Endothelial cell of umbilical vein (primary cell): ENCODE measurements around the gene CHEK2. TPM values are rescaled to one million over a fixed set of nuclear protein-coding genes. Genes with fewer than 3 reads are reported as not detected.
"Not testable (repeated sequence)": the region's sequence is repeated elsewhere in the genome, so short reads cannot be mapped to it uniquely, and the experiment has no call there.

Experiments used
- BruUV-seq: library from RNA; stranded (reverse); fragments of 400-500 nt; replicated peaks from 2 replicates; lab custom pipeline; 2021; lab: Mats Ljungman, UMichigan
- CTCF ChIA-PET: fragments of 300-600, 350-600 bp; sonication (Branson Sonifier 250); formaldehyde crosslinking; loops from one replicate; lab custom pipeline; 2021; ENCODE audit warnings: antibody characterized with exemption, inconsistent platforms; lab: Charles Lee
- POLR2A ChIA-PET: fragments of 300-600, 350-600 bp; sonication (Branson Sonifier 250); formaldehyde crosslinking; loops from one replicate; lab custom pipeline; 2021; ENCODE audit warnings: antibody characterized with exemption, inconsistent platforms; lab: Charles Lee
- DNase-seq: peaks from one replicate; pipeline ENCODE4 v3.0.0-alpha.2; 2011; ENCODE audit warnings: low read depth, low spot score
- FAIRE-seq: peaks from 2 replicates; lab custom pipeline; 2011; peaks lifted over from hg19 to GRCh38; lab: Jason Lieb, UNC
- H2AFZ ChIP-seq: 2 replicates; pipeline ENCODE4 v1.6.0; 2012; ENCODE audit warnings: low read depth, low read length, control low read depth, inconsistent platforms
- H3K27ac ChIP-seq: 2 replicates; pipeline ENCODE4 v1.5.1; 2011; ENCODE audit warnings: low read depth, mild to moderate bottlenecking, control low read depth, low read length, moderate library complexity; ENCODE audit not compliant: insufficient read depth
- H3K27me3 ChIP-seq, 2 experiments: 2 replicates each; pipeline versions ENCODE4 v1.6.0 to v1.6.1; 2011; ENCODE audit warnings: low read length in 2 of 2, mixed read lengths in 1 of 2; ENCODE audit not compliant: control insufficient read depth in 2 of 2, insufficient read depth in 2 of 2
- H3K36me3 ChIP-seq, 2 experiments: 2 replicates in 1 of 2; 3 replicates in 1 of 2; pipeline ENCODE4 v1.5.1; 2011; ENCODE audit warnings: low read length in 2 of 2, mild to moderate bottlenecking in 1 of 2, moderate library complexity in 1 of 2; ENCODE audit not compliant: control insufficient read depth in 2 of 2, insufficient read depth in 2 of 2; ENCODE audit errors: extremely low read depth in 1 of 2
- H3K4me1 ChIP-seq: 3 replicates; pipeline ENCODE4 v1.5.1; 2011; ENCODE audit warnings: mild to moderate bottlenecking, low read length; ENCODE audit not compliant: control insufficient read depth, insufficient read depth; ENCODE audit errors: extremely low read depth
- H3K4me2 ChIP-seq: 2 replicates; pipeline ENCODE4 v1.6.1; 2011; ENCODE audit warnings: low read length, control low read depth, mixed read lengths; ENCODE audit not compliant: insufficient read depth
- H3K4me3 ChIP-seq, 3 experiments: fragments of 200-600 bp in 1 of 3; sonication (generic), shearing (Covaris generic) in 1 of 3; replicated peaks in 1 of 3; 2 replicates each; pipeline ENCODE4 v1.5.1; 2011 to 2016; ENCODE audit warnings: control low read depth in 3 of 3, low read length in 3 of 3, mild to moderate bottlenecking in 2 of 3, inconsistent platforms in 1 of 3, low read depth in 1 of 3, moderate library complexity in 1 of 3; ENCODE audit not compliant: insufficient read depth in 1 of 3
- H3K79me2 ChIP-seq: 2 replicates; pipeline ENCODE4 v1.6.0; 2012; ENCODE audit warnings: low read length, inconsistent platforms; ENCODE audit not compliant: control insufficient read depth, insufficient read depth
- H3K9ac ChIP-seq: replicated peaks from 2 replicates; pipeline ENCODE3; 2011; ENCODE audit warnings: low read length, control low read depth; ENCODE audit not compliant: insufficient read depth; ENCODE audit errors: extremely low read depth
- H3K9me1 ChIP-seq: replicated peaks from 3 replicates; pipeline ENCODE4 v1.6.0; 2011; ENCODE audit warnings: mild to moderate bottlenecking, low read length; ENCODE audit not compliant: control insufficient read depth, insufficient read depth; ENCODE audit errors: extremely low read depth
- H3K9me3 ChIP-seq: replicated peaks from 2 replicates; pipeline ENCODE4 v1.5.1; 2012; ENCODE audit warnings: low read length, inconsistent platforms; ENCODE audit not compliant: control insufficient read depth, insufficient read depth
- H4K20me1 ChIP-seq: replicated peaks from 2 replicates; pipeline ENCODE3; 2011; ENCODE audit warnings: mild to moderate bottlenecking, low read length; ENCODE audit not compliant: control insufficient read depth, insufficient read depth; ENCODE audit errors: extremely low read depth
- EZH2 ChIP-seq: IDR thresholded peaks from 2 replicates; pipeline ENCODE4 v1.6.1; 2012; ENCODE audit warnings: borderline replicate concordance, low read depth, mild to moderate bottlenecking, moderate library complexity, low read length, inconsistent platforms; ENCODE audit not compliant: severe bottlenecking
- FOS ChIP-seq: IDR thresholded peaks from 2 replicates; pipeline ENCODE4 v1.6.1; 2011; ENCODE audit warnings: mild to moderate bottlenecking, low read length, moderate library complexity, borderline replicate concordance; ENCODE audit not compliant: insufficient read depth
- GATA2 ChIP-seq: IDR thresholded peaks from 2 replicates; pipeline ENCODE4 v1.7.0; 2011; ENCODE audit warnings: low read depth, mild to moderate bottlenecking, moderate library complexity, mixed read lengths, low read length; ENCODE audit not compliant: insufficient read length, insufficient read depth
- JUN ChIP-seq: IDR thresholded peaks from 2 replicates; pipeline ENCODE4 v1.6.1; 2011; ENCODE audit warnings: borderline replicate concordance, low read depth; ENCODE audit not compliant: insufficient read length, insufficient read depth
- POLR2A ChIP-seq: IDR thresholded peaks from 2 replicates; pipeline ENCODE4 v1.6.1; 2012; ENCODE audit warnings: low read depth, mild to moderate bottlenecking, control low read depth, low read length
- POLR2AphosphoS5 ChIP-seq: IDR thresholded peaks from 2 replicates; pipeline ENCODE4 v1.6.1; 2012; ENCODE audit warnings: low read depth, mild to moderate bottlenecking, control low read depth, low read length, moderate library complexity; ENCODE audit not compliant: insufficient read depth
- dilution Hi-C: fragments of 300-500 bp; cut with MboI; formaldehyde crosslinking; loops from one replicate; pipeline ENCODE4 v1.15.0; 2019; ENCODE audit warnings: low sequenced_read_pairs; ENCODE audit not compliant: extremely low pct_ligation_motif_present
- intact Hi-C: fragments of 100-400 bp; cut with micrococcal nuclease; formaldehyde crosslinking; loops from one replicate; pipeline ENCODE4 v1.10.0; 2022
- polyA plus RNA-seq, 4 experiments: library from polyadenylated mRNA; depleted of rRNA in 3 of 4; stranded (reverse) in 3 of 4; unstranded in 1 of 4; fragments of >200 nt; gene quantifications; 2 replicates each; pipeline versions ENCODE4 v1.2.1 to v1.2.3, GENCODE V29; 2011 to 2012; ENCODE audit warnings: missing spikeins in 1 of 4
- total RNA-seq: library from RNA; stranded (reverse); gene quantifications from 2 replicates; pipeline ENCODE4 v1.2.3, GENCODE V29; 2021
- TF ChIP-seq, protein P1 (sequence below), 2 donors: IDR thresholded peaks; 1 replicate in 1 of 2; 2 replicates in 1 of 2; pipeline ENCODE4 v1.5.1; 2011; ENCODE audit warnings: low read length in 2 of 2, mild to moderate bottlenecking in 2 of 2, moderate library complexity in 2 of 2, control low read depth in 1 of 2, inconsistent platforms in 1 of 2, low read depth in 1 of 2; ENCODE audit not compliant: insufficient read depth in 1 of 2; ENCODE audit errors: extremely low read depth in 1 of 2
- TF ChIP-seq, protein P2 (sequence below): IDR thresholded peaks from 2 replicates; pipeline ENCODE4 v1.6.1; 2011; ENCODE audit not compliant: insufficient read depth, insufficient read length

Gene CHEK2
- total and polyA plus RNA-seq, 2 donors (not counting 3 experiments of a cell fraction or from before 2014, with no cell fraction given): 24.6 to 24.9 TPM

GRCh38 chr22:28663569-28663942 is 78.1 kb downstream of the CHEK2 start:
- H3K4me2 ChIP-seq, H3K9me1 ChIP-seq, H3K4me1 ChIP-seq, H2AFZ ChIP-seq, POLR2A ChIA-PET, H3K79me2 ChIP-seq, H3K36me3 ChIP-seq, FAIRE-seq, H3K27me3 ChIP-seq, CTCF ChIA-PET, intact Hi-C loops, dilution Hi-C loops, DNase-seq, H3K9ac ChIP-seq, H3K27ac ChIP-seq, H4K20me1 ChIP-seq, H3K4me3 ChIP-seq, H3K9me3 ChIP-seq, BruUV-seq: not testable (repeated sequence)

DNA sequence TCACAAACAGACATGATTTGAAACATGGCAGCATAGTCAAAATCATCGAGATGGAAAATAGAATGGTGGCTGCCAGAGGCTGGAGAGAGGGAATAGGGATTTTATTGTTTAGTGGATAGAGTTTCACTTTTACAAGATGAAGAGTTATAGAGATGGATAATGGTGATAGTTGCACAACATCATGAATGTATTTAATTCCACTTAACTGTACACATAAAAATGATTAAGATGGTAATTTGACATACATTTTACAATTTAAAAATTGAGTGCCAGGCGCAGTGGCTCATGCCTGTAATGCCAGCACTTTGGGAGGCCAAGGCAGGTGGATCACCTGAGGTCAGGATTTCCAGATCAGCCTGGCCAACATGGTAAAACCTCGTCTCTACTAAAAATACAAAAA is 83.2 kb downstream of the CHEK2 start:
- Histone ChIP-seq H3K27ac (no peak overlapping the region), H2AFZ (no peak overlapping the region), H3K36me3 (no peaks in the 10 kb centered on the region), H4K20me1 (no peaks in the 10 kb centered on the region), H3K79me2 (peaks cover 2% of the 10 kb centered on the region), H3K4me3 (no peak overlapping the region), H3K9me1 (no peaks in the 10 kb centered on the region), H3K4me2 (no peak overlapping the region), H3K4me1 (no peaks in the 10 kb centered on the region), H3K9me3 (no peaks in the 10 kb centered on the region), H3K27me3 (no peaks in the 10 kb centered on the region), H3K9ac (no peak overlapping the region)
- TF ChIP-seq EZH2 (no peak), POLR2AphosphoS5 (no peak), GATA2 (no peak), FOS (no peak), JUN (no peak), POLR2A (no peak)
- TF ChIP-seq, protein P1, sequence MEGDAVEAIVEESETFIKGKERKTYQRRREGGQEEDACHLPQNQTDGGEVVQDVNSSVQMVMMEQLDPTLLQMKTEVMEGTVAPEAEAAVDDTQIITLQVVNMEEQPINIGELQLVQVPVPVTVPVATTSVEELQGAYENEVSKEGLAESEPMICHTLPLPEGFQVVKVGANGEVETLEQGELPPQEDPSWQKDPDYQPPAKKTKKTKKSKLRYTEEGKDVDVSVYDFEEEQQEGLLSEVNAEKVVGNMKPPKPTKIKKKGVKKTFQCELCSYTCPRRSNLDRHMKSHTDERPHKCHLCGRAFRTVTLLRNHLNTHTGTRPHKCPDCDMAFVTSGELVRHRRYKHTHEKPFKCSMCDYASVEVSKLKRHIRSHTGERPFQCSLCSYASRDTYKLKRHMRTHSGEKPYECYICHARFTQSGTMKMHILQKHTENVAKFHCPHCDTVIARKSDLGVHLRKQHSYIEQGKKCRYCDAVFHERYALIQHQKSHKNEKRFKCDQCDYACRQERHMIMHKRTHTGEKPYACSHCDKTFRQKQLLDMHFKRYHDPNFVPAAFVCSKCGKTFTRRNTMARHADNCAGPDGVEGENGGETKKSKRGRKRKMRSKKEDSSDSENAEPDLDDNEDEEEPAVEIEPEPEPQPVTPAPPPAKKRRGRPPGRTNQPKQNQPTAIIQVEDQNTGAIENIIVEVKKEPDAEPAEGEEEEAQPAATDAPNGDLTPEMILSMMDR (IDR thresholded peaks at IDR 0.05; ENCODE audit: extremely low read depth in 1 of 2, insufficient read depth in 1 of 2, low read depth in 1 of 2, low read length in 2 of 2): no peak
- TF ChIP-seq, protein P2, sequence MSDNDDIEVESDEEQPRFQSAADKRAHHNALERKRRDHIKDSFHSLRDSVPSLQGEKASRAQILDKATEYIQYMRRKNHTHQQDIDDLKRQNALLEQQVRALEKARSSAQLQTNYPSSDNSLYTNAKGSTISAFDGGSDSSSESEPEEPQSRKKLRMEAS: no peak
- FAIRE-seq (no peak), DNase-seq (no peak)
- intact Hi-C loops (no loop called here), dilution Hi-C loops (no loop called here)
- ChIA-PET POLR2A (no interaction called here), CTCF (interaction anchor here (1.6 kb wide), 1 partner anchor 25 kb away, joined by 3 read pairs; no protein-coding TSS in a partner anchor)
- no TSS peak for BruUV-seq
